Naive thymus-derived CD4-positive, alpha-beta T cell (primary cell): ENCODE data around the gene THAP12. TPM values are rescaled to one million over a fixed set of nuclear protein-coding genes. Genes with fewer than 3 reads are reported as not detected.

Experiments
- ATAC-seq: fragments of 150-1000 bp; cut with Tn5 transposase; 2 replicates; pipeline ENCODE4 v1.10.0; 2021; ENCODE audit warnings: mild to moderate bottlenecking, moderate library complexity
- CTCF ChIA-PET: fragments of 350-600 bp; sonication (Branson Sonifier 250); formaldehyde crosslinking; loops from one replicate; lab custom pipeline; 2021; ENCODE audit warnings: antibody characterized with exemption; lab: Charles Lee
- POLR2A ChIA-PET: fragments of 350-600 bp; sonication (Branson Sonifier 250); formaldehyde crosslinking; loops from one replicate; lab custom pipeline; 2021; ENCODE audit warnings: antibody characterized with exemption, inconsistent platforms; lab: Charles Lee
- DNase-seq, 9 donors: peaks; one replicate each; pipeline versions ENCODE4 v3.0.0 to v3.0.0-alpha.2; 2020 to 2022; ENCODE audit warnings: mixed read lengths in 1 of 9
- H3K27ac ChIP-seq: one replicate; pipeline ENCODE4 v1.7.0; 2013; ENCODE audit warnings: mild to moderate bottlenecking, low read depth, low read length, moderate library complexity
- H3K27me3 ChIP-seq, 2 donors: one replicate each; pipeline ENCODE4 v1.7.0; 2013; ENCODE audit warnings: low read length in 2 of 2, mild to moderate bottlenecking in 2 of 2, moderate library complexity in 2 of 2; ENCODE audit not compliant: control insufficient read depth in 2 of 2, insufficient read depth in 2 of 2
- H3K36me3 ChIP-seq, 3 experiments: 1 replicate in 2 of 3; 2 replicates in 1 of 3; pipeline ENCODE4 v1.7.0; 2013; ENCODE audit warnings: low read length in 3 of 3, mild to moderate bottlenecking in 3 of 3, moderate library complexity in 1 of 3; ENCODE audit not compliant: insufficient read depth in 3 of 3, control insufficient read depth in 2 of 3
- H3K4me1 ChIP-seq, 2 donors: one replicate each; pipeline ENCODE4 v1.7.0; 2013; ENCODE audit warnings: low read length in 2 of 2, mild to moderate bottlenecking in 2 of 2, moderate library complexity in 1 of 2; ENCODE audit not compliant: control insufficient read depth in 2 of 2, insufficient read depth in 2 of 2
- H3K4me3 ChIP-seq: 2 replicates; pipeline ENCODE4 v1.7.0; 2013; ENCODE audit warnings: mild to moderate bottlenecking, low read length
- H3K9me3 ChIP-seq, 3 experiments: 1 replicate in 2 of 3; 2 replicates in 1 of 3; pipeline ENCODE4 v1.7.0; 2013; ENCODE audit warnings: low read length in 3 of 3; ENCODE audit not compliant: control insufficient read depth in 2 of 3
- H3K27ac Mint-ChIP-seq, 9 donors: one replicate each; pipeline ENCODE4 v1.8.0; 2020 to 2022; ENCODE audit warnings: mixed read lengths in 9 of 9, mild to moderate bottlenecking in 8 of 9, moderate library complexity in 5 of 9, inconsistent platforms in 2 of 9
- H3K27me3 Mint-ChIP-seq, 5 donors: one replicate each; pipeline ENCODE4 v1.8.0; 2021 to 2022; ENCODE audit warnings: mixed read lengths in 5 of 5, mild to moderate bottlenecking in 1 of 5
- H3K36me3 Mint-ChIP-seq, 5 donors: one replicate each; pipeline ENCODE4 v1.8.0; 2020 to 2022; ENCODE audit warnings: mixed read lengths in 5 of 5, mild to moderate bottlenecking in 3 of 5, inconsistent platforms in 1 of 5
- H3K4me1 Mint-ChIP-seq, 7 donors: one replicate each; pipeline ENCODE4 v1.8.0; 2020 to 2022; ENCODE audit warnings: mixed read lengths in 7 of 7, mild to moderate bottlenecking in 3 of 7, inconsistent platforms in 1 of 7
- H3K4me3 Mint-ChIP-seq, 10 donors: one replicate each; pipeline ENCODE4 v1.8.0; 2020 to 2022; ENCODE audit warnings: mild to moderate bottlenecking in 10 of 10, mixed read lengths in 10 of 10, moderate library complexity in 6 of 10, inconsistent platforms in 2 of 10
- H3K9me3 Mint-ChIP-seq, 11 donors: one replicate each; pipeline ENCODE4 v1.8.0; 2020 to 2022; ENCODE audit warnings: mixed read lengths in 11 of 11, mild to moderate bottlenecking in 4 of 11, inconsistent platforms in 1 of 11, moderate library complexity in 1 of 11
- intact Hi-C, 2 donors: fragments of 100-400 bp; cut with micrococcal nuclease; formaldehyde crosslinking; loops; one replicate each; pipeline ENCODE4 v1.15.1; 2023
- polyA plus RNA-seq, 2 donors: library from polyadenylated mRNA; unstranded; fragments of 300-500 nt; fragmentation: Illumina TruSeq; gene quantifications; one replicate each; pipeline ENCODE4 v1.2.3, GENCODE V29; 2021
- total RNA-seq, 6 experiments: library from RNA in 5 of 6; stranded (reverse) in 5 of 6; gene quantifications; 1 replicate in 5 of 6; 2 replicates in 1 of 6; pipeline ENCODE4 v1.2.3 and lab custom pipeline; 2021 to 2026

THAP12 gene
- total RNA-seq: 10 to 100 TPM; 40.3 to 57.9 (median 51.1) TPM
- 10 to 100 TPM; 54.6 to 55.8 TPM for polyA plus RNA-seq
- 71.9 reads per million, percentile 78 among the genes with 10 or more reads in this experiment for total RNA-seq (lab: John Stamatoyannopoulos, UW)

- no peaks in the 10 kb centered on the region for H3K9me3 Mint-ChIP-seq
- Histone ChIP-seq H3K27ac (peak within 1 kb of the TSS; percentile 72), H3K4me1 (peaks cover 22 to 43% of the 10 kb centered on the region in 2 donors), H3K27me3 (no peaks in the 10 kb centered on the region), H3K36me3 (no peaks in the 10 kb centered on the region), H3K9me3 (no peaks in the 10 kb centered on the region), H3K4me3 (peak within 1 kb of the TSS; percentile 86)
- DNase-seq (peak; percentile 96 to 99 (median 98)), ATAC-seq (peak; percentile 96)
- no peaks in the 10 kb centered on the region for H3K27me3 Mint-ChIP-seq
- CTCF ChIA-PET: no interaction called here
- POLR2A ChIA-PET: interaction anchor here (0.6 to 3.0 kb wide), 3 partner anchors 26 to 66 kb away, joined by 3 to 8 read pairs (median 3); partner anchors contain the start of gene EMSY
- H3K27ac Mint-ChIP-seq: peak within 1 kb of the TSS; percentile 75 to 98 (median 92)
- intact Hi-C loops: loop anchor here (1.0 to 10.0 kb wide), 11 partner anchors 63 to 1984 kb away; partner anchors contain the start of genes EMSY (in 1 of the 2), GDPD5 (in 1 of the 2), INTS4 (in 1 of the 2) and KCTD21 (in 1 of the 2)
- peak within 1 kb of the TSS; percentile 92 to 98 (median 97) for H3K4me3 Mint-ChIP-seq
- peaks cover 51 to 76% (median 69%) of the 10 kb centered on the region in 7 donors for H3K4me1 Mint-ChIP-seq
- H3K36me3 Mint-ChIP-seq: peaks cover 0 to 13% (median 5%) of the 10 kb centered on the region in 5 donors
Observed at GRCh38 chr11:76380977-76381719, at the start of gene THAP12, which contains the start of gene GVQW3. Gene THAP12 (minus strand): TSS chr11:76381132. CDS start chr11:76380836, 296 bp downstream. Gene GVQW3 (plus strand): TSS chr11:76381323. CDS start chr11:76381829, 506 bp downstream.

- no peak overlapping the region for H3K4me3 ChIP-seq
- H3K27ac ChIP-seq: no peak overlapping the region
- CTCF ChIA-PET: no interaction called here
- DNase-seq (no peak), ATAC-seq (no peak)
- Mint-ChIP-seq H3K4me3 (no peak overlapping the region), H3K27me3 (peaks cover 11 to 26% (median 15%) of the 10 kb centered on the region in 5 donors), H3K36me3 (no peaks in the 10 kb centered on the region), H3K9me3 (no peaks in the 10 kb centered on the region), H3K4me1 (peaks cover 0 to 18% (median 0%) of the 10 kb centered on the region in 7 donors), H3K27ac (no peak overlapping the region)
- no peaks in the 10 kb centered on the region for H3K36me3 ChIP-seq
- POLR2A ChIA-PET: no interaction called here
- H3K9me3 ChIP-seq: no peaks in the 10 kb centered on the region
- H3K4me1 ChIP-seq: no peaks in the 10 kb centered on the region
- H3K27me3 ChIP-seq: no peaks in the 10 kb centered on the region
- intact Hi-C loops: no loop called here
Observed at GRCh38 chr11:76426660-76427059, 45.7 kb upstream of the THAP12 start.

GRCh38 chr11:76424891-76425290, 44.0 kb upstream of the THAP12 start:
- intact Hi-C loops: no loop called here
- no peaks in the 10 kb centered on the region for H3K4me1 ChIP-seq
- no peak for ATAC-seq
- ChIA-PET POLR2A (no interaction called here), CTCF (no interaction called here)
- H3K27me3 ChIP-seq: no peaks in the 10 kb centered on the region
- no peak overlapping the region for H3K4me3 Mint-ChIP-seq
- H3K4me3 ChIP-seq: no peak overlapping the region
- no peaks in the 10 kb centered on the region for H3K9me3 Mint-ChIP-seq
- peaks cover 0 to 18% (median 0%) of the 10 kb centered on the region in 7 donors for H3K4me1 Mint-ChIP-seq
- no peaks in the 10 kb centered on the region for H3K36me3 Mint-ChIP-seq
- no peak overlapping the region for H3K27ac Mint-ChIP-seq
- no peaks in the 10 kb centered on the region for H3K9me3 ChIP-seq
- H3K36me3 ChIP-seq: no peaks in the 10 kb centered on the region
- H3K27me3 Mint-ChIP-seq: peaks cover 11 to 29% (median 14%) of the 10 kb centered on the region in 5 donors
- DNase-seq: no peak
- H3K27ac ChIP-seq: no peak overlapping the region

GRCh38 chr11:76424379-76424778, 43.4 kb upstream of the THAP12 start:
- no peaks in the 10 kb centered on the region for H3K9me3 Mint-ChIP-seq
- Histone ChIP-seq H3K4me1 (no peaks in the 10 kb centered on the region), H3K27me3 (no peaks in the 10 kb centered on the region), H3K27ac (no peak overlapping the region), H3K36me3 (no peaks in the 10 kb centered on the region), H3K4me3 (no peak overlapping the region), H3K9me3 (no peaks in the 10 kb centered on the region)
- ATAC-seq (no peak), DNase-seq (no peak)
- H3K4me1 Mint-ChIP-seq: peaks cover 0 to 18% (median 0%) of the 10 kb centered on the region in 7 donors
- peaks cover 11 to 30% (median 13%) of the 10 kb centered on the region in 5 donors for H3K27me3 Mint-ChIP-seq
- H3K4me3 Mint-ChIP-seq: no peak overlapping the region
- POLR2A ChIA-PET: no interaction called here
- H3K27ac Mint-ChIP-seq: peak overlapping the region in 1 of 9 donors; percentile 3
- intact Hi-C loops: no loop called here
- CTCF ChIA-PET: interaction anchor here (1.5 kb wide), 1 partner anchor 10 kb away, joined by 3 read pairs; no protein-coding TSS in a partner anchor
- H3K36me3 Mint-ChIP-seq: no peaks in the 10 kb centered on the region

GRCh38 chr11:76419896-76420295, 39.0 kb upstream of the THAP12 start:
- H3K27ac Mint-ChIP-seq: no peak overlapping the region
- H3K4me1 Mint-ChIP-seq: peaks cover 0 to 14% (median 0%) of the 10 kb centered on the region in 7 donors
- ATAC-seq (peak; percentile 46), DNase-seq (no peak)
- H3K9me3 Mint-ChIP-seq: no peaks in the 10 kb centered on the region
- no peaks in the 10 kb centered on the region for H3K4me1 ChIP-seq
- H3K9me3 ChIP-seq: no peaks in the 10 kb centered on the region
- no peak overlapping the region for H3K27ac ChIP-seq
- no peaks in the 10 kb centered on the region for H3K36me3 ChIP-seq
- no peak overlapping the region for H3K4me3 Mint-ChIP-seq
- CTCF ChIA-PET: no interaction called here
- no peaks in the 10 kb centered on the region for H3K36me3 Mint-ChIP-seq
- POLR2A ChIA-PET: no interaction called here
- intact Hi-C loops: no loop called here
- H3K4me3 ChIP-seq: no peak overlapping the region
- peaks cover 13 to 22% (median 16%) of the 10 kb centered on the region in 5 donors for H3K27me3 Mint-ChIP-seq
- no peaks in the 10 kb centered on the region for H3K27me3 ChIP-seq

- Mint-ChIP-seq H3K27me3 (peaks cover 5 to 22% (median 10%) of the 10 kb centered on the region in 5 donors), H3K27ac (no peak overlapping the region), H3K36me3 (no peaks in the 10 kb centered on the region), H3K4me3 (no peak overlapping the region), H3K4me1 (no peaks in the 10 kb centered on the region), H3K9me3 (no peaks in the 10 kb centered on the region)
- H3K4me3 ChIP-seq: no peak overlapping the region
- POLR2A ChIA-PET: no interaction called here
- no peaks in the 10 kb centered on the region for H3K4me1 ChIP-seq
- H3K27ac ChIP-seq: no peak overlapping the region
- DNase-seq (no peak), ATAC-seq (no peak)
- H3K9me3 ChIP-seq: no peaks in the 10 kb centered on the region
- no peaks in the 10 kb centered on the region for H3K36me3 ChIP-seq
- intact Hi-C loops: no loop called here
- CTCF ChIA-PET: no interaction called here
- no peaks in the 10 kb centered on the region for H3K27me3 ChIP-seq
Observed at GRCh38 chr11:76415073-76415472, 34.1 kb upstream of the THAP12 start.
